K562 (cell line): ENCODE measurements around the gene STXBP6. TPM values are rescaled to one million over a fixed set of nuclear protein-coding genes. Genes with fewer than 3 reads are reported as not detected.

Experiments
- ERF ChIP-seq: fragments of 450-650 bp; formaldehyde crosslinking; IDR thresholded peaks from 2 replicates; pipeline ENCODE4 v1.4.0; 2020; ENCODE audit warnings: mild to moderate bottlenecking, mixed read lengths
- FOXJ2 ChIP-seq: fragments of 200-800 bp; sonication (Bioruptor generic); IDR thresholded peaks from 2 replicates; pipeline ENCODE4 v1.6.1; 2016; ENCODE audit warnings: missing genetic modification characterization, missing compliant biosample characterization
- NR0B1 ChIP-seq: fragments of 450-650 bp; IDR thresholded peaks from one replicate; pipeline ENCODE4 v1.6.1; 2018; ENCODE audit warnings: mild to moderate bottlenecking, moderate library complexity; ENCODE audit not compliant: partially characterized antibody
- PKNOX1 ChIP-seq: fragments of 450-650 bp; IDR thresholded peaks from 2 replicates; pipeline ENCODE4 v1.6.1; 2016
- ZNF280A ChIP-seq: fragments of 450-650 bp; IDR thresholded peaks from 2 replicates; pipeline ENCODE4 v1.6.1; 2018; ENCODE audit warnings: mild to moderate bottlenecking, low read depth; ENCODE audit not compliant: partially characterized antibody
- ZNF609 ChIP-seq: sonication (generic); formaldehyde crosslinking; IDR thresholded peaks from 2 replicates; pipeline ENCODE4 v1.8.1; 2023; ENCODE audit warnings: missing genetic modification reagents, mild to moderate bottlenecking, borderline replicate concordance
- ZNF644 ChIP-seq: fragments of 200-800 bp; sonication (Bioruptor generic); IDR thresholded peaks from 2 replicates; pipeline ENCODE4 v1.6.1; 2016; ENCODE audit warnings: low read depth, missing genetic modification characterization, missing compliant biosample characterization
- ZZZ3 ChIP-seq: fragments of 450-650 bp; IDR thresholded peaks from 2 replicates; pipeline ENCODE4 v1.6.1; 2016; ENCODE audit warnings: antibody characterized with exemption, mild to moderate bottlenecking, moderate library complexity
- polyA plus RNA-seq, 8 experiments: library from polyadenylated mRNA; depleted of rRNA in 4 of 8; stranded (reverse) in 5 of 8; unstranded in 3 of 8; fragments of >200 nt; fragmentation: Nextera tagmentation in 2 of 8; fragmentation: Illumina TruSeq in 1 of 8; extraction: Ambion mirVana in 2 of 8; extraction: Trizol in 1 of 8; gene quantifications; 2 replicates each; pipeline versions ENCODE4 v1.2.1 to v1.2.3, GENCODE V29; 2011 to 2014; ENCODE audit warnings: inconsistent platforms in 1 of 8, missing spikeins in 1 of 8
- total RNA-seq, 7 experiments: library from RNA; depleted of rRNA in 6 of 7; stranded (reverse); fragments of >200 nt in 6 of 7; fragmentation: Illumina TruSeq in 2 of 7; extraction: Trizol in 2 of 7; gene quantifications; 2 replicates each; pipeline versions ENCODE4 v1.2.1 to v1.2.3, GENCODE V29; 2011 to 2021; ENCODE audit warnings: low replicate concordance in 1 of 7
- TF ChIP-seq, protein P1 (sequence below), 2 experiments: IDR thresholded peaks in 1 of 2; conservative IDR thresholded peaks in 1 of 2; 2 replicates each; pipeline ENCODE4 v1.6.1; 2016; ENCODE audit warnings: low read depth in 2 of 2, mild to moderate bottlenecking in 1 of 2, missing compliant biosample characterization in 1 of 2, missing genetic modification characterization in 1 of 2, moderate library complexity in 1 of 2
- TF ChIP-seq, protein P2 (sequence below): fragments of 450-650 bp; IDR thresholded peaks from 2 replicates; pipeline ENCODE4 v1.6.1; 2016; ENCODE audit warnings: mild to moderate bottlenecking
- TF ChIP-seq, protein P3 (sequence below): sonication (generic); formaldehyde crosslinking; IDR thresholded peaks from 2 replicates; pipeline ENCODE4 v1.8.0; 2023; ENCODE audit warnings: mild to moderate bottlenecking, missing genetic modification reagents

The STXBP6 gene
- total and polyA plus RNA-seq, 9 of the 15 experiments (the other 6 are each of a cell fraction or from before 2014, with no cell fraction given) = 0.27 to 0.89 (median 0.59) TPM

DNA sequence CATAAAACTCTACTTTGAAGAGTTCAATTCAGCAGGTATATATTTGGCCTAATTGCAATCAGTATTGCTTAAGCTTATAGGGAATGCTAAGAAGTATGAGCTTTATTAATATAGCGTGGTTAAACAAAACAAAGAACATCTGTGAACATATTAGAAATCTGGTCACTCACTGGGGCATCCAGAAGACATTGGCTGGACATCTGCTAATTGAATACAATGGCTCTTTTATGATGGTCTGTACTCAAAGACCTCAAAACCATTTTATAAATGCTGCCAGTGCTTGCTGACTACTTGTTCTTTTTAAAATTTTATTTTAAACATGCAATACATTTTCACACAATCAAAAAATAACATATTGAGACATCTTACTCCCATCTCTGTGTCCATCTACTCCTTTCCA is 173.0 kb downstream of the STXBP6 start (continued):
- TF ChIP-seq ZNF280A (no peak), PKNOX1 (no peak), FOXJ2 (tag) (no peak), ZNF609 (CRISPR knock-in tag) (no peak), ZZZ3 (no peak), NR0B1 (no peak), ZNF644 (no peak), ERF (CRISPR knock-in tag) (no peak)
- TF ChIP-seq, protein P1, sequence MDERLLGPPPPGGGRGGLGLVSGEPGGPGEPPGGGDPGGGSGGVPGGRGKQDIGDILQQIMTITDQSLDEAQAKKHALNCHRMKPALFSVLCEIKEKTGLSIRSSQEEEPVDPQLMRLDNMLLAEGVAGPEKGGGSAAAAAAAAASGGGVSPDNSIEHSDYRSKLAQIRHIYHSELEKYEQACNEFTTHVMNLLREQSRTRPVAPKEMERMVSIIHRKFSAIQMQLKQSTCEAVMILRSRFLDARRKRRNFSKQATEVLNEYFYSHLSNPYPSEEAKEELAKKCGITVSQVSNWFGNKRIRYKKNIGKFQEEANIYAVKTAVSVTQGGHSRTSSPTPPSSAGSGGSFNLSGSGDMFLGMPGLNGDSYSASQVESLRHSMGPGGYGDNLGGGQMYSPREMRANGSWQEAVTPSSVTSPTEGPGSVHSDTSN (CRISPR knock-in tag; IDR thresholded peaks at IDR 0.05; ENCODE audit: low read depth) = no peak
- TF ChIP-seq, protein P1 (tag; conservative IDR thresholded peaks at IDR 0.05; ENCODE audit: low read depth) = no peak
- TF ChIP-seq, protein P2, sequence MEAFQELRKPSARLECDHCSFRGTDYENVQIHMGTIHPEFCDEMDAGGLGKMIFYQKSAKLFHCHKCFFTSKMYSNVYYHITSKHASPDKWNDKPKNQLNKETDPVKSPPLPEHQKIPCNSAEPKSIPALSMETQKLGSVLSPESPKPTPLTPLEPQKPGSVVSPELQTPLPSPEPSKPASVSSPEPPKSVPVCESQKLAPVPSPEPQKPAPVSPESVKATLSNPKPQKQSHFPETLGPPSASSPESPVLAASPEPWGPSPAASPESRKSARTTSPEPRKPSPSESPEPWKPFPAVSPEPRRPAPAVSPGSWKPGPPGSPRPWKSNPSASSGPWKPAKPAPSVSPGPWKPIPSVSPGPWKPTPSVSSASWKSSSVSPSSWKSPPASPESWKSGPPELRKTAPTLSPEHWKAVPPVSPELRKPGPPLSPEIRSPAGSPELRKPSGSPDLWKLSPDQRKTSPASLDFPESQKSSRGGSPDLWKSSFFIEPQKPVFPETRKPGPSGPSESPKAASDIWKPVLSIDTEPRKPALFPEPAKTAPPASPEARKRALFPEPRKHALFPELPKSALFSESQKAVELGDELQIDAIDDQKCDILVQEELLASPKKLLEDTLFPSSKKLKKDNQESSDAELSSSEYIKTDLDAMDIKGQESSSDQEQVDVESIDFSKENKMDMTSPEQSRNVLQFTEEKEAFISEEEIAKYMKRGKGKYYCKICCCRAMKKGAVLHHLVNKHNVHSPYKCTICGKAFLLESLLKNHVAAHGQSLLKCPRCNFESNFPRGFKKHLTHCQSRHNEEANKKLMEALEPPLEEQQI = no peak
- TF ChIP-seq, protein P3, sequence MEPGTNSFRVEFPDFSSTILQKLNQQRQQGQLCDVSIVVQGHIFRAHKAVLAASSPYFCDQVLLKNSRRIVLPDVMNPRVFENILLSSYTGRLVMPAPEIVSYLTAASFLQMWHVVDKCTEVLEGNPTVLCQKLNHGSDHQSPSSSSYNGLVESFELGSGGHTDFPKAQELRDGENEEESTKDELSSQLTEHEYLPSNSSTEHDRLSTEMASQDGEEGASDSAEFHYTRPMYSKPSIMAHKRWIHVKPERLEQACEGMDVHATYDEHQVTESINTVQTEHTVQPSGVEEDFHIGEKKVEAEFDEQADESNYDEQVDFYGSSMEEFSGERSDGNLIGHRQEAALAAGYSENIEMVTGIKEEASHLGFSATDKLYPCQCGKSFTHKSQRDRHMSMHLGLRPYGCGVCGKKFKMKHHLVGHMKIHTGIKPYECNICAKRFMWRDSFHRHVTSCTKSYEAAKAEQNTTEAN (CRISPR knock-in tag) = no peak
